GM18909 (cell line): ENCODE measurements around the gene PAK4.

ENCODE experiments used
- ATAC-seq: cut with Tn5 transposase; IDR thresholded peaks from one replicate; pipeline ENCODE4 v1.9.1; 2021; ENCODE audit warnings: mild to moderate bottlenecking; ENCODE audit not compliant: unreplicated experiment, poor library complexity

PAK4 gene

GRCh38 chr19:39175564-39175963 is 50.0 kb downstream of the PAK4 start:
- ATAC-seq = no peak

- ATAC-seq = no peak
Measured at GRCh38 chr19:39177110-39177699, 51.6 kb downstream of the PAK4 start.

GRCh38 chr19:39177736-39178135 is 52.1 kb downstream of the PAK4 start:
- no peak for ATAC-seq

GRCh38 chr19:39178296-39179006 is 52.9 kb downstream of the PAK4 start:
- ATAC-seq = no peak

- ATAC-seq = no peak
Measured at GRCh38 chr19:39179754-39180153, 54.2 kb downstream of the PAK4 start.

- ATAC-seq = no peak
Measured at GRCh38 chr19:39180749-39181148, 55.2 kb downstream of the PAK4 start.

GRCh38 chr19:39181500-39182173 is 56.1 kb downstream of the PAK4 start:
- ATAC-seq = no peak

GRCh38 chr19:39182174-39182505 is 56.6 kb downstream of the PAK4 start:
- ATAC-seq = no peak

GRCh38 chr19:39183104-39183503 is 57.5 kb downstream of the PAK4 start:
- no peak for ATAC-seq

GRCh38 chr19:39186391-39186790 is 60.8 kb downstream of the PAK4 start:
- ATAC-seq = no peak

- no peak for ATAC-seq
Measured at GRCh38 chr19:39187552-39187943, 62.0 kb downstream of the PAK4 start.

GRCh38 chr19:39188960-39189359 is 63.4 kb downstream of the PAK4 start:
- ATAC-seq = no peak

GRCh38 chr19:39190768-39191167 is 65.2 kb downstream of the PAK4 start:
- ATAC-seq = no peak

- no peak for ATAC-seq
Measured at GRCh38 chr19:39192846-39193245, 67.3 kb downstream of the PAK4 start.

GRCh38 chr19:39193803-39194202 is 68.2 kb downstream of the PAK4 start:
- no peak for ATAC-seq

GRCh38 chr19:39194832-39195542 is 69.4 kb downstream of the PAK4 start:
- no peak for ATAC-seq

- no peak for ATAC-seq
Measured at GRCh38 chr19:39195755-39196154, 70.2 kb downstream of the PAK4 start.

GRCh38 chr19:39196320-39196719 is 70.7 kb downstream of the PAK4 start:
- no peak for ATAC-seq

GRCh38 chr19:39196860-39197562 is 71.4 kb downstream of the PAK4 start, which contains the start of gene NCCRP1:
Gene NCCRP1, plus strand, starts transcription at chr19:39196964. Its CDS starts 19 bp downstream, at chr19:39196983.
- no peak for ATAC-seq

GRCh38 chr19:39197808-39198207 is 72.2 kb downstream of the PAK4 start:
- no peak for ATAC-seq
